K562 (cell line): ENCODE results near the gene RNF187.

Experiments used
- MAZ ChIP-seq, 2 experiments: fragments of 450-650 bp in 1 of 2; sonication (generic) in 1 of 2; formaldehyde crosslinking; IDR thresholded peaks in 1 of 2; conservative IDR thresholded peaks in 1 of 2; 2 replicates each; pipeline versions ENCODE4 v1.4.0 to v1.5.0; 2020; ENCODE audit warnings: mild to moderate bottlenecking in 1 of 2, missing genetic modification reagents in 1 of 2
- NR1H2 ChIP-seq: sonication (generic); formaldehyde crosslinking; IDR thresholded peaks from 2 replicates; pipeline ENCODE4 v1.4.0; 2020; ENCODE audit warnings: mild to moderate bottlenecking, missing genetic modification reagents
- POLR2AphosphoS5 ChIP-seq: IDR thresholded peaks from 2 replicates; pipeline ENCODE4 v1.6.1; 2011; ENCODE audit warnings: mild to moderate bottlenecking, low read depth, low read length, moderate library complexity; ENCODE audit not compliant: control insufficient read depth, insufficient read depth
- PRPF4 ChIP-seq: fragments of 200-400 bp; formaldehyde crosslinking; IDR thresholded peaks from one replicate; pipeline ENCODE4 v1.6.1; 2017; ENCODE audit warnings: low read length, low read depth, mild to moderate bottlenecking; ENCODE audit not compliant: insufficient read depth, poor library complexity, severe bottlenecking
- RBFOX2 ChIP-seq: fragments of 200-400 bp; formaldehyde crosslinking; IDR thresholded peaks from 2 replicates; pipeline ENCODE4 v1.6.1; 2017; ENCODE audit warnings: low read depth, mild to moderate bottlenecking, low read length, moderate library complexity
- TAF15 ChIP-seq: fragments of 200-400 bp; formaldehyde crosslinking; IDR thresholded peaks from 2 replicates; pipeline ENCODE4 v1.6.1; 2017; ENCODE audit warnings: mild to moderate bottlenecking, low read depth, low read length, moderate library complexity
- ZNF121 ChIP-seq: sonication (generic); formaldehyde crosslinking; conservative IDR thresholded peaks from 2 replicates; pipeline ENCODE4 v1.8.0; 2022; ENCODE audit warnings: missing genetic modification reagents
- ZNF282 ChIP-seq: sonication (generic); formaldehyde crosslinking; IDR thresholded peaks from 2 replicates; pipeline ENCODE4 v1.8.1; 2023; ENCODE audit warnings: missing genetic modification reagents
- ZNF408 ChIP-seq: fragments of 250-450 bp; sonication (Bioruptor Pico); IDR thresholded peaks from 2 replicates; pipeline ENCODE4 v1.4.0; 2020; ENCODE audit warnings: low read depth, mild to moderate bottlenecking, moderate library complexity
- TF ChIP-seq, protein P1 (sequence below): fragments of 450-650 bp; conservative IDR thresholded peaks from 2 replicates; pipeline ENCODE4 v1.6.1; 2016; ENCODE audit warnings: missing genetic modification characterization, low read depth, mild to moderate bottlenecking, missing compliant biosample characterization, moderate library complexity

- TF ChIP-seq MAZ (CRISPR knock-in tag; conservative IDR thresholded peaks at IDR 0.05 in 1 of 2, IDR thresholded peaks at IDR 0.05 in 1 of 2) (peak in 1 of 2 experiments; percentile 19; a peak in 1 of 4 replicates), ZNF282 (CRISPR knock-in tag) (no peak), RBFOX2 (peak; percentile 63; the same call in 1 of the 2 replicates), ZNF121 (no peak), NR1H2 (CRISPR knock-in tag) (no peak), ZNF408 (CRISPR knock-in tag) (no peak), POLR2AphosphoS5 (no peak), PRPF4 (no peak), TAF15 (no peak)
- TF ChIP-seq, protein P1, sequence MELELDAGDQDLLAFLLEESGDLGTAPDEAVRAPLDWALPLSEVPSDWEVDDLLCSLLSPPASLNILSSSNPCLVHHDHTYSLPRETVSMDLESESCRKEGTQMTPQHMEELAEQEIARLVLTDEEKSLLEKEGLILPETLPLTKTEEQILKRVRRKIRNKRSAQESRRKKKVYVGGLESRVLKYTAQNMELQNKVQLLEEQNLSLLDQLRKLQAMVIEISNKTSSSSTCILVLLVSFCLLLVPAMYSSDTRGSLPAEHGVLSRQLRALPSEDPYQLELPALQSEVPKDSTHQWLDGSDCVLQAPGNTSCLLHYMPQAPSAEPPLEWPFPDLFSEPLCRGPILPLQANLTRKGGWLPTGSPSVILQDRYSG = no peak
These were observed 1.1 kb downstream of the RNF187 start for GRCh38 chr1:228488125-228488817.
